ENCODE measurements around the gene FGF1. TPM values are rescaled to one million over a fixed set of nuclear protein-coding genes. Genes with fewer than 3 reads are reported as not detected.

Gene FGF1
- total RNA-seq, 1 experiment from 2014 or later: not detected

DNA sequence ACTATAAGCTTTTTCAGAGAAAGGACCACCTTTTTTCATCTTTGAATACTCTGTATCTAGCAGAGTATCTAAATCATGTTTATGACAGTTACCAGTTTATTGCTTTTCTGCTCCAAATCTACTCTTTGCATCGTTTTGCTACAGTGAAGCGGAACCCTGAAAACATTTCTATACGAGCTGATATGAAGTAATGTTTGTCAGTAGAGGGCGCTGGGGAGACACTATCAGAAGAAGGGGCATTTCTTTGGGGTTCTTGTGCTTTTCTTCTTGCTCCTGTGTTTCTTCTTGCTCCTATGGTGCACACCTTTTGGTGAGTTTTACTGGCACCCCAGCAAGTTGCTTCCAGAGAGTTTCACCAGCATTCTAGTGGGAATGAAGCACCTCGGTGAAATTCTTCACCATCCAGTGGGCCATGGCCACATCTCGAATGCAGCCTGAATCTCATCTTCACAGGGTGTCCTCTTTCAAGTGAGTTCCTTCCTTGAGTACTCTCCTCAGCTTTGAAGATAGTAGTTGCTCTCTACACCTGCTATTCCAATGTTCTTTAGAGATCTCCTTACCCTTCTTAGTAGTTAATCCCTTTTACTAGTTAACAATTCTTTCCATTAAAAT is 98.4 kb downstream of the FGF1 start:
- DNase-seq (ENCODE audit: extremely low read depth, low read depth): peak; percentile 66

DNA sequence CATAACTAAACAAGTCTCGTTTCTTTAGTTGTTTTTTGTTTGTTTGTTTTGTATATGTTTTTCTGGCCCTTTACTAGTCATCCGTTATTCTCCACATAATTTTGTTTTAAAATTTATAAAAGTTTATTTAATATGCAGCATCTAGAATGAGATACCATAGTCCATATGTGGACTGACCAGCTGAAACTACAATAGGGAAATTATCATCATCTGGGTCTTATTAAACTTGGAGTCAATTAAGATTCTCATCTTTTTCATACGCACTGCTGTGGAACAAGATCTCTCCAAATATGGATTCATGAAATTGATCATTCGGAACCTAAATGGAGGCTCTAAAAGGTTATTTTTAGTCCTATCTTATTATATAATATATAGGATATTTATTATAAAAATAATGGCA is 99.3 kb downstream of the FGF1 start:
- DNase-seq (ENCODE audit: extremely low read depth, low read depth): no peak

DNA sequence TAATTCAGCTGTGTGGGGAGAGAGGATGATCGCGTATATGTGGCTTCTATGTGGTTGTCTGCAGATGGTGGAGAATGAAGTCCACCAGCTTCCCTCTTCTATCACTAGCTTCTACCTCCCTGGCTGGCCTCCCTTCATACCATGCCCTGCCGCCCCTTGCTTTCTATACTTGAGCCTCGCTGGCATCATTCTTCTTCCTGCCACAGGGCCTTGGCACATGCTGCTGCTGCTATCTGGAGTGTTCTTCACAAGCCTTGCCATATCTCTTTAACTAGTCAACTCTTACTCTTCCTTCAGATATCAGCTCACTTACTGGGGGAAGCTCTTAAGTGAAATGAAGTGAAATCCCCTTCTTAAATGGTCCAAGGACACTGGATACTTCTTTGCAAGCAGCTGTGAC is 100.4 kb downstream of the FGF1 start:
- DNase-seq (ENCODE audit: extremely low read depth, low read depth): no peak

DNA sequence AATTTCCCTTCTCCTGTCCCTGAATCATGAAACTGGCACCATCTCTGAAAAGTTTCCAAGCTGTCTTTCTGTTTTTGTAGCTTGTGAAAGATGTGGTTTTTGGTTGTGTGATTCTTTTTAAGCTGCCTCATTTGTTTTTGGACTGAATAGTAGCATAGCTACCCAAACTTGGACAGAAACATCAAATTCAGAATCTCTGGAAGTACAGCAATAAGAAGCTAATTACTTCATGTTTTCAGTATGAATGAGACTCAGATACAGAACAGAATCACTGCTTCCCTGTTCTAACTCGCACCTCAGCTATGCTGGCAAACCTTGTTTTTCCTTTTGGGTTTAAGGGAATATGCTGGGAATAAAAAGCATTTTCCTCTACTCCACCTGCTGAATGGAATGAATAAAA is 101.0 kb downstream of the FGF1 start:
- DNase-seq (ENCODE audit: extremely low read depth, low read depth): no peak

DNA sequence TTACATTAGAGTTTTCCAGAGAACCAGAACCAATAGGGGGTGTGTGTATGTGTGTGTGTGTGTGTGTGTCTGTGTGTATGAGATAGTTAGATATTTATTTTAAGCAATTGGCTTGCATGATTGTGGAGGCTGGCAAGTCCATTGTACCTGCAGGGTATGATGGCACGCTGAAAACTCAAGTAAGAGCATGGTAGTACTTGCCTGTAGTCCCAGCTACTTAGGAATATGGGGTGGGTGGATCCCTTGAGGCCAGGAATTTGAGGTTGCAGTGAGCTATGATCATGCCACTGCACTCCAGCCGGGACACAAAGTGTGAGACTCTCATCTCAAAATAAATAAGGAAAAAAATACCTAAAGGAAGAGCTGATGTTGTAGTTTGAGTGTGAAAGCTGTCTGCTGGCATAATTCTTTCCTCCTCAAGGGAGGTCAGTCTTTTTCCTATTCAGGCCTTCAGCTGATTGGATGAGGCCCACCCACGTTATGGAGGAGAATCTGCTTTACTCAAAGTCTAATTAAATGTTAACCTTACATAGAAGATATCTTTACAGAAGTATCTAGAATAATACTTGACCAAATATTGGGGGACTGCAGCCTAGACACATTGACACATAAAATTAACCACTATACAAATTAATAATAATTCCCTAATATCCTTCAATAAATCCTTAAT is 107.6 kb downstream of the FGF1 start:
- DNase-seq (ENCODE audit: extremely low read depth, low read depth): no peak

DNA sequence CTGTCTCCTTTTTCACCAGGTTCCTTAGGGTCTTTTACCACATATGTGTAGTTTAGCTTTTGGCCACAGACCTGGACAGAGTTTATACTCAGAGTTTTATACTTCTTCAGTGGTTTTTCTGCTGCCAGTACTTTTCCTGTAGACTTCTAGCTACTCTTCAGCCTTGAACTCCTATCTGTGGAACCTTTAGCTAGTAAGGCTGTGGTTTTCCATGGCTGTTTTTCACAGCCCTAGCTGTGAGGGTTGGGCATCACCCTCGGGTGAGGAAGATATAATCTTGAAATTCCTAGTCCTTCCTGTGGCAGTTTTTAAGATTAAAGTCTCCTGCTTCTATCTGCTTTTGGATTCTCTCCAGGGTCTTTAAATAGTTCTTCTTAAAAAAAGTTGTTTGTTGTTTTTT is 109.1 kb downstream of the FGF1 start:
- no peak for DNase-seq (ENCODE audit: extremely low read depth, low read depth)

DNA sequence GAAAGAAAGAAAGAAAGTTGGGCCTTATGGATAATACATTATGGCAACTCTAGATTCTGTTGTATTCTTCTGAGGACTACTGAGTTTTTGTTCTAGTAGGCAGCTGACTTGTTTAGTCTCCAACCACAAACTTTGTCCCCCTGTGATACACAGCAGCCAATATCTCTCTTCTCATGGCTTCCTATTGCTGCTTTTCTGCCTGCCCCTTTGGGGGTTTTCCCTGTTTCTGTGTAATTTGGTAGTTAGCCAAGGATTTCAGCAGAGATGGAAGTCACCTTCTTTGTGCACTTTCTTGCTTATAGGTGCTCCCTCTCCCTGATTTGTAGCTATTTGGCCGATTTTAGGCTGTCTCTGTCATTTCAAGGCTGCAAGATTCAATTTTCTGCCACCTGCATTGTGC is 109.6 kb downstream of the FGF1 start:
- no peak for DNase-seq (ENCODE audit: extremely low read depth, low read depth)

DNA sequence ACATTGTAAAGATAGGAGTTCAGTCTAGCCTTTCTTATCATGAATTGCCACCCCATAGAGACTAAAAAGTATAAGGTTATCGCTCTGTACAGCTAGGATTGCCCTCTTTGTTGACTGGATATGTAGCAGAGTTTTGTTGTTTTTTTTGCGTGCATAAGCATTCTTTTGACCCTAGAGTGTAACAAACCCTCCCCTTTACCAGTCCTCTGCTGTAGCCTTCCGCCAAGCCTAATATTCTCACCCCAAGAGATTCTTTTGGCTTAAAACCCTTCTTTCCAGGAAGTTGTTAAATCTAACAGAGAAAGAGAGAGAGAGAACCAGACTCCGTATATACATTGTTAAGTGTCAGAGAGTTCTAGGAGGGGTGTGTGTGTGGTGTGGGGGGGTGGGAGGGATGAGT is 113.9 kb downstream of the FGF1 start:
- DNase-seq (ENCODE audit: extremely low read depth, low read depth): no peak

DNA sequence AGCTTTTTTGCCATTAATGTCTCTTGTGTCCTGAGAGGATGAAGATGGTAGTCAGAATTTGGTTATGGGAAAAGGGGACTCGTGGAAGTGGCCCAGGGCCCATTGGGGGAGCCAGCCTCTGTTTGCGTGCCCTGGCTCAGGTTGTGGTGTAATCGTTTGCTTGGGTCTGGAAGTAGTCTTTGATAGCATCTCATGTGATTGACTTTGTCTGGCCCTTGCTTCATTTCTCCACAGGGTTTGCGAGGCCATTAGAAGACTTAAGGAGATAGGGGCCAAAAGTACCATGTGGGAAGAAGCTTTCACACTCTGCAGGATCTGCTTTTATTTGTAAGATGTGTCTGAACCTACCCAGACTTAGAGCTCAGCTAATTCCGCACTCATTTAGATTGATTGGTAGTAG is 114.5 kb downstream of the FGF1 start:
- DNase-seq (ENCODE audit: extremely low read depth, low read depth): no peak

DNA sequence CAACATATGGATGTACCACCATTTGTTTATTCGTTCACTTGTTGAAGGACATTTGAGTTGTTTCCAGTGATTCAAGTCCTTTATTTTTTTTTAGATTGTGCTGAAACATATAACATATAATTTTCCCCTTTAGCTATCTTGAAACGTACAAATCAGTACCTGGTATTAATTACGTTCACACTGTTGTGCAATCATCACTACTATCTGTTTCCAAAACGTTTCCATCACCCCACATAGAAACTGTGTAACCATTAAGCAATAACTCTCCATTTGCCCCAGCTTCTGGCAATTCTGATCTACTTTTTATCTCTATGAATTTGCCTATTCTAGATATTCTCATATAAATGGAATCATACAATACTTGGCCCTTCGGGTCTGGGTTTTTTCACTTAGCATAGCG is 116.0 kb downstream of the FGF1 start:
- DNase-seq (ENCODE audit: extremely low read depth, low read depth): no peak

DNA sequence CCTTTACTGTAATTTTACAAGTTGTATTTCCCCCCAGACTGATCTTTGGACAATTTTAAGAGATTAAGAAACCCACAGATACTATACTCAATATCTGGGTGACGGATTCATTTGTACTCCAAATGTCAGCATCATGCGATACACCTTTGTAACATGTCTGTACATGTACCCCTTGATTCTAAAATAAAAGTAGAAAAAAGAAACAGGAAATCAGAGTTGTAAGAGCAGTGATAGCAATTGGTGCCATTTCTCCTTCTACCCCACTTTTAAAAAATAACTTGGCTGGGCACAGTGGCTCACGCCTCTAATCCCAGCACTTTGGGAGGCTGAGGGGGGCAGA is 116.9 kb downstream of the FGF1 start:
- no peak for DNase-seq (ENCODE audit: extremely low read depth, low read depth)

DNA sequence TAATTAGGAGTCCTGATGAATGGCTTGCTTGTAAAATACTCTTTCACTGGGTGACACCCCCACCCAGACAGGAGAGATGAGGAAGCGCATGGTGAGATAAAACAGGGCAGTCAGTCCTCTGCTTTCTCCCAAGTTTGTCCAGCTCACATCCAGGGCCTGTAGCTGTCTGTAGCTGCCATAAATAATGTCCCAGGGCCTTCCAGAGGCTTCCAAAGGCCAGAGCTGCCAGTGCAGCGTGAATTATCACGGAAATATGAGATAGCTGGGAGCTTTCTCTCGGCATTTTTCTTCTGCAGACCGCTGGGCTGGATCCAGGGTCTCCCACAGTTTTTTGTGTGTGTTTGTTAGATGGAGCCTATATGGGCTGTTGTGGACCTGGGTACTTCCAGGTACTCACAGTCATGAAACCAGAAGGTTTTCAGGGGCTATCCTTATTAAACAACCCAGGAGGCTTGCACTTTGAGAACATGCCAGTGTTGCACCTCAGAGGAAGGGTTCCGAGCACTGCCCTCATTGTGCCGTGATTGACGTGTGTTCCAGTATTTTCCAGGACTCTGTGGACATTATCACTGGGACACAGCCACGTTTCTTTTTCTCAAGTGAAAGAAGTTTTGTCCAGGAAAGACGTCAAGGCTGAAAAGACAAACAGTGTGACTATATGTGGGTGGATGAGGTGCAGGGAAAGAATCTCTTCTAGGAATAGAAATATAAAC is 117.5 kb downstream of the FGF1 start:
- no peak for DNase-seq (ENCODE audit: extremely low read depth, low read depth)

DNA sequence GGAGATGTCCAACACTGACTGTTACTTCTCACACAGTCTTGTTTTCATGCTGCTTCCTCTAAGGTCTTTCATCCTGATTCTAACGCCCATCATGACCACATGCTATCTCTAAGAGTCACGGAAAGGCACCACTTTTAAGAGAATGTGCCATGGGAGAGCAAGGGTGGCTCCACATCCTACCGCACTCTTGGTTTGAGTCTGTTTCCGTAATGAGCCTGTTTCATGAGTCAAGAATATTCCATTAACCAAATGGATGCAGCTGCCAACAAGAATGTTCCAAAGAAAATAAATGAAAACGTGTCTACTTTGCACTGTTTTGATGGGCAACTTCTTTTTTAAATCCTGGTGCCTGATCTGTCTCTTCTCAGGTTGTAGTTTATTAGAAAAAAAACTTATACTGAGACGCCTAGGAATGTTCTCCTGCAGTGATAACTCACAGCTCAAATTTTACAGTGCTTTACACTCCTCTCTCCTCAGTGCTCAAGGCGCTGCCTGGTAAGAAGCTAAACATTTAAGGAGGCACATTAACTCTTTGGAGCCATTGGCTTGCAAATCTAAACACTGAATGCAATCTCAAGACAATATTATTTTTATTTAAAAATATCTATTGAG is 124.3 kb downstream of the FGF1 start:
- no peak for DNase-seq (ENCODE audit: extremely low read depth, low read depth)

DNA sequence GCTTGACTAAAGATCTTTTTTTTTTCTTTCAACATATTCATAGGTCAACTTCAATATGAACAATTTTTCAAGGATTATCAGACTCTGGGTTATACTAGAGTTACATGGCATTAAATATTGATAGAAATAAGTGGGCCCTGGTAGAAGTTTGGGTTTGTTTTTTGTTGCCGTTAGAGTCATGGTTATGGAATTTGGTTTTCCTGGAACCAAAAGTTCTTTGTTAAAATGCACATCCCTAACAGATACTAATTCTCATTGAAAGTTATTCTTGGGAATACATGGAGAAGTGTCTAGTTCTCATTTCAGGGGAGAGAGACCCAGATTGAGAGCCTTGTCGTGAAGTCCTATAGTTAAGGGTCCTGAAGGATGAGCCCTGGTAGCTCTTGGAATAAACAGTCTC is 124.9 kb downstream of the FGF1 start:
- DNase-seq (ENCODE audit: extremely low read depth, low read depth): no peak

DNA sequence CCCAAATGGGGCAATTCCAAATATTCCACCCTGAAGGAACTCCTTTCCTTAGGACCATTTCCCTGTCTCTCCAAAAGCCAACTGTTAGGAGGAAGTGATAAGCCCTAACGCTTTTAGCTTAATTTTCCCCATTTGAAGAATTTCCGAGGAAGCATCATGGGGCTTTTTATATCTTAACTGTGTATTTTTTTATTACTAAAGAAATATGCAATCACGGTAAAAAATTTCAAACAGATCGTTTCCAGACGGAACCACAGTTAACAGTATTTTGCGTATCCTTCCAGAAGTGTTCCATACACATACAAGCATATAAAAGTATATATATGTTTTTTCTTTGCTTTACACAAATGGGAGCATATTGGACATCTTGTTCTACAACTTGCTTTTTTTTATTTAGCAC is 133.8 kb downstream of the FGF1 start:
- DNase-seq (ENCODE audit: extremely low read depth, low read depth): no peak

DNA sequence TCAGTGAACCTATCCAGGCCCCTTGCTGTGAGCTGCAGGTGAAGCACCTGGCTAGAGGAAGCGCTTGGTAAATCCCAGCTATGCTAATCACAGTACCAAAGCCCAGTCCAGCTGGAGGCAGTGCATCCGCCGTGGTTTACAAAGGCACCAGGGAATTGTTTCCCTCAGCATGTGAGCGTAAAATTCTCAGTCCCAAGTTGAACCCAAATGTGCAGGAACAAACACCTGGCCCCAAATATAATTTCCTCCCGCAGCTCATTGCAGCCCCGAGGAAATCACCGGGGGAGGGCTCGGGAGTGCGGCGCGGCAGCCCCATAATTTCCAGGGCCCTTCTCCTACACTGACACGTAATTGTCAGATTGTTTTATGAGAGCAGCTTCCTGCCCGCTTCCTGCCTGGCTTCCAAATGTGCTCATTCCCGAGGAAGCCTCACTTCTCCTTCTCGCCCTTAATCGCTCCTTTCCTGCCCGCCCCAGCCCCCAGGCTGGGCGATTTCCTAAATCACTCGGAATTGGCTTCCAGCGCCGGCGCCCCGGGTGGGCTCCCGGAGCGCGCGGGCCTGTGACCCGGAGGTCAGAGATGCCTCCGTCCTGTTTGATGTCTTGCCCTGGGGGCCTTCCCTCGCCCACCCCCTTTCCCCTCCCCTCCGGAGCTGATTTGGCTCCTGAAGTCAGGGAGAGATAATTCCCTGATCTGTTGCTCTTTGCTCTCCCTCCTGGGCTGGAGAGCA is 134.4 kb downstream of the FGF1 start:
- DNase-seq (ENCODE audit: extremely low read depth, low read depth): no peak

DNA sequence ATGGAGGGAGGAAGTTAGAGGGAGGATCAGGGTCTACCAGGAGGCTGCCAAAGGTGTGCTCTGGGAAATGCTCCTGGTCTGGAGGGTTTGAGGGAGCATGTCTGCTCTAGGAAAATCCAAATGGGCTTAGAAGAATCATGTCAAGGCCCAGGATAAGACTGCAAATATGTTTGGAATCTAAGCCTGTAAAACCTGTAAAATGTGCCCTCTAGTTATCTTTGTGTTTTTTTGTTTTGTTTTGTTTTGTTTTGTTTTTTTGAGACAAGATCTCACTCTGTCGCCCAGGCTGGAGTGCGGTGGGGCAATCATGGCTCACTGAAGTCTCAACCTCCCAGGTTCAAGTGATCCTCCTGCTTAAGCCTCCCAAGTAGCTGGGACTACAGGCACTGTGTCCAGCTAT is 135.4 kb downstream of the FGF1 start:
- no peak for DNase-seq (ENCODE audit: extremely low read depth, low read depth)

DNA sequence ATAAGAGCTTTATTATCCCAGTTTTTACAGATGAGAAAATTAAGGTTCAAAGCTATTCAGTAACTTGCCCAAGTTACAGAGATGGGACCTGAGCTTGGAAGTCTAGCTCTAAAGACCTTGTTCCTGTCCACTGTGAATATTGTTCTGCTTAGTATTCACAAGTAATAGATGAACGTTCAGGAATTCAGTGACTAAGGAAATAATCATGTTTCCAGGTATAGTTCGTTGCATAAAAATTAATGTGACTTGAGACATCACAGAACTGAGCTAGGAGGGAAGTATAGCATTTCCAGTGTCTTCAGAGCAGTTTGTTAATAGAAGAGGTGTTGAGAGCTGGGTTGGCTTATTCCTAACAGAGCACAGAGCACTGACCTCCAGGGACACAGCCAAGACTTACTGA is 136.1 kb downstream of the FGF1 start:
- DNase-seq (ENCODE audit: extremely low read depth, low read depth): no peak

DNA sequence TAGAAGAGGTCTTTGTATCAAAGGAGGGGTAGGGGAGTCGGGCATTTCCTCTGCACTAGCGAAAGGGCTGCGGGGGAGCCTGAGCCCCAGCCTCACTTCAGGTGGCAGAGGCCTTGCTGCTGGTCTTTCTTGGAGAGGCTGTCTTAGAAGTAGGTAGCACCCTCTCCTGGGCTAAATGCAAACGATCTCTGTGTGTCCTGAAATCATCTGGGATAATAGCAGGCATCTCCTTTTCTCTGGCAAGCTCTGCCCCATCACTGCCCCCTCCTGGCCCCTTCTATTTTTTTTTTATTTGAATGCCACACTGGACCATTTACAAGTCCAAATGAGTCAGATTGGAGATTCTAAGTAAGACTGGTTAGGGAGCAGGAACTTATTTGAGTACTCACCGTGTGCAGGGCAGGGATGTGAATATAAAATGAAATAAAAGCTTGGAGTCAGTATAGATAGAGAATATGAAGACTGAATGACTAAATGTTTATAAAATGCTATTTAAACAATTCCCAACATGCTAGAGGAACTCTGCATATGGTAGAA is 137.1 kb downstream of the FGF1 start:
- peak; percentile 94 for DNase-seq (ENCODE audit: extremely low read depth, low read depth)

DNA sequence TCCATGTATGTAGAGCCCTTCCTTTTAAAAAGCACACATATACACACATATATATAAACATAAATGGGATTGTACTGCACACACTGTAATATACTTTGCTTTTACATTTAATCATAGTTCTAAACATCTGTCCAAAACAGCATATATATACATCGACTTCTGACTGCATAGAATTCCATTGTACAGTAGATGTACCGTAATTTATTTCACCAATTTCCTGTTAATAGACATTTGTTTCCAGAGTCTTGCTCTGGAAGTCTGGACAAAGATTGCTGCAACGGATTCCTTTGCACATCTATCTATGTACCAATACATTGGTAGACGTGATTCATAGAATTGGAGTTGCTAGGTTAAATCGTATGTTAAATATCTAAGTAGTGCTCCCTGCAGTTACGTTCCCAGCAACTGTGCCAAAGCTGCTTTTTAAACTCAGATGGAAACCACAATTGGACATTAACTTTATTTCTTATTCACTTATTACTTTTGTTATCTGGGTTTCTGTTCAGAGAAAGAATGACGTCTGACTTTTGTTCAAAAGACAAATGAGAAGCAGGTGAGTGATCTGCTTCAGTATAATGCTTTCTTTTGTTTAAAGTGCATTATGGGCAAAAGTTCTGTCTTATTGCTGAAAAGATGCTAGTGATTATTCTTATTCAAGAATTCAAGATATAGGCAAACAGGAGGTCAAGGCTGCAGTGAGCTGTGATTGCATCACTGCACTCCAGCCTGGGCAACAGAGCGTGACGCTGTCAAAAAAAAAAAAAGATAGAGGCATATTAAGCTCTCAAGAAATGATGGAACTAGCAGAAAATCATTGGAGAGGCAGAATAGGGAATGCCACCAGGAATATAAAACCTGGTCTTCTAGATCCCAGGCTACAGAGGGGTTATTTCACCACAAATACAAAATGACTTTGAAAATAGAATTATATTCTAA is 138.2 kb downstream of the FGF1 start:
- DNase-seq (ENCODE audit: extremely low read depth, low read depth): no peak
